PC-9 (cell line): ENCODE measurements around the gene CCT6A.

ENCODE experiments used
- EZH2 ChIP-seq: fragments of 200-600 bp; sonication (generic); IDR thresholded peaks from 2 replicates; pipeline ENCODE4 v1.8.0; 2017; ENCODE audit warnings: antibody characterized with exemption, low read depth
- TF ChIP-seq, protein P1 (sequence below): fragments of 200-600 bp; sonication (generic); conservative IDR thresholded peaks from 2 replicates; pipeline ENCODE4 v1.6.1; 2017; ENCODE audit warnings: mixed run types, antibody characterized with exemption, mild to moderate bottlenecking, moderate library complexity

GRCh38 chr7:56092789-56093531 is 41.4 kb downstream of the CCT6A start, which contains the start of gene PHKG1:
- TF ChIP-seq, protein P1, sequence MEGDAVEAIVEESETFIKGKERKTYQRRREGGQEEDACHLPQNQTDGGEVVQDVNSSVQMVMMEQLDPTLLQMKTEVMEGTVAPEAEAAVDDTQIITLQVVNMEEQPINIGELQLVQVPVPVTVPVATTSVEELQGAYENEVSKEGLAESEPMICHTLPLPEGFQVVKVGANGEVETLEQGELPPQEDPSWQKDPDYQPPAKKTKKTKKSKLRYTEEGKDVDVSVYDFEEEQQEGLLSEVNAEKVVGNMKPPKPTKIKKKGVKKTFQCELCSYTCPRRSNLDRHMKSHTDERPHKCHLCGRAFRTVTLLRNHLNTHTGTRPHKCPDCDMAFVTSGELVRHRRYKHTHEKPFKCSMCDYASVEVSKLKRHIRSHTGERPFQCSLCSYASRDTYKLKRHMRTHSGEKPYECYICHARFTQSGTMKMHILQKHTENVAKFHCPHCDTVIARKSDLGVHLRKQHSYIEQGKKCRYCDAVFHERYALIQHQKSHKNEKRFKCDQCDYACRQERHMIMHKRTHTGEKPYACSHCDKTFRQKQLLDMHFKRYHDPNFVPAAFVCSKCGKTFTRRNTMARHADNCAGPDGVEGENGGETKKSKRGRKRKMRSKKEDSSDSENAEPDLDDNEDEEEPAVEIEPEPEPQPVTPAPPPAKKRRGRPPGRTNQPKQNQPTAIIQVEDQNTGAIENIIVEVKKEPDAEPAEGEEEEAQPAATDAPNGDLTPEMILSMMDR = 0 out of 2 replicates have a peak, but pooled peaks have one; percentile 40
- no peak for TF ChIP-seq EZH2
